Endothelial cell of umbilical vein (primary cell): ENCODE results near the gene TNFRSF1A. TPM values are rescaled to one million over a fixed set of nuclear protein-coding genes. Genes with fewer than 3 reads are reported as not detected.
A peak's percentile ranks its signal among the peaks of the same experiment; 100 is the strongest.

Experiments
- BruUV-seq: library from RNA; stranded (reverse); fragments of 400-500 nt; replicated peaks from 2 replicates; lab custom pipeline; 2021; lab: Mats Ljungman, UMichigan
- CTCF ChIA-PET: fragments of 300-600, 350-600 bp; sonication (Branson Sonifier 250); formaldehyde crosslinking; loops from one replicate; lab custom pipeline; 2021; ENCODE audit warnings: antibody characterized with exemption, inconsistent platforms; lab: Charles Lee
- POLR2A ChIA-PET: fragments of 300-600, 350-600 bp; sonication (Branson Sonifier 250); formaldehyde crosslinking; loops from one replicate; lab custom pipeline; 2021; ENCODE audit warnings: antibody characterized with exemption, inconsistent platforms; lab: Charles Lee
- DNase-seq: peaks from one replicate; pipeline ENCODE4 v3.0.0-alpha.2; 2011; ENCODE audit warnings: low read depth, low spot score
- FAIRE-seq: peaks from 2 replicates; lab custom pipeline; 2011; peaks lifted over from hg19 to GRCh38; lab: Jason Lieb, UNC
- H2AFZ ChIP-seq: 2 replicates; pipeline ENCODE4 v1.6.0; 2012; ENCODE audit warnings: low read depth, low read length, control low read depth, inconsistent platforms
- H3K27ac ChIP-seq: 2 replicates; pipeline ENCODE4 v1.5.1; 2011; ENCODE audit warnings: low read depth, mild to moderate bottlenecking, control low read depth, low read length, moderate library complexity; ENCODE audit not compliant: insufficient read depth
- H3K27me3 ChIP-seq, 2 experiments: 2 replicates each; pipeline versions ENCODE4 v1.6.0 to v1.6.1; 2011; ENCODE audit warnings: low read length in 2 of 2, mixed read lengths in 1 of 2; ENCODE audit not compliant: control insufficient read depth in 2 of 2, insufficient read depth in 2 of 2
- H3K36me3 ChIP-seq, 2 experiments: 2 replicates in 1 of 2; 3 replicates in 1 of 2; pipeline ENCODE4 v1.5.1; 2011; ENCODE audit warnings: low read length in 2 of 2, mild to moderate bottlenecking in 1 of 2, moderate library complexity in 1 of 2; ENCODE audit not compliant: control insufficient read depth in 2 of 2, insufficient read depth in 2 of 2; ENCODE audit errors: extremely low read depth in 1 of 2
- H3K4me1 ChIP-seq: 3 replicates; pipeline ENCODE4 v1.5.1; 2011; ENCODE audit warnings: mild to moderate bottlenecking, low read length; ENCODE audit not compliant: control insufficient read depth, insufficient read depth; ENCODE audit errors: extremely low read depth
- H3K4me2 ChIP-seq: 2 replicates; pipeline ENCODE4 v1.6.1; 2011; ENCODE audit warnings: low read length, control low read depth, mixed read lengths; ENCODE audit not compliant: insufficient read depth
- H3K4me3 ChIP-seq, 3 experiments: fragments of 200-600 bp in 1 of 3; sonication (generic), shearing (Covaris generic) in 1 of 3; replicated peaks in 1 of 3; 2 replicates each; pipeline ENCODE4 v1.5.1; 2011 to 2016; ENCODE audit warnings: control low read depth in 3 of 3, low read length in 3 of 3, mild to moderate bottlenecking in 2 of 3, inconsistent platforms in 1 of 3, low read depth in 1 of 3, moderate library complexity in 1 of 3; ENCODE audit not compliant: insufficient read depth in 1 of 3
- H3K79me2 ChIP-seq: 2 replicates; pipeline ENCODE4 v1.6.0; 2012; ENCODE audit warnings: low read length, inconsistent platforms; ENCODE audit not compliant: control insufficient read depth, insufficient read depth
- H3K9ac ChIP-seq: replicated peaks from 2 replicates; pipeline ENCODE3; 2011; ENCODE audit warnings: low read length, control low read depth; ENCODE audit not compliant: insufficient read depth; ENCODE audit errors: extremely low read depth
- H3K9me1 ChIP-seq: replicated peaks from 3 replicates; pipeline ENCODE4 v1.6.0; 2011; ENCODE audit warnings: mild to moderate bottlenecking, low read length; ENCODE audit not compliant: control insufficient read depth, insufficient read depth; ENCODE audit errors: extremely low read depth
- H3K9me3 ChIP-seq: replicated peaks from 2 replicates; pipeline ENCODE4 v1.5.1; 2012; ENCODE audit warnings: low read length, inconsistent platforms; ENCODE audit not compliant: control insufficient read depth, insufficient read depth
- H4K20me1 ChIP-seq: replicated peaks from 2 replicates; pipeline ENCODE3; 2011; ENCODE audit warnings: mild to moderate bottlenecking, low read length; ENCODE audit not compliant: control insufficient read depth, insufficient read depth; ENCODE audit errors: extremely low read depth
- EZH2 ChIP-seq: IDR thresholded peaks from 2 replicates; pipeline ENCODE4 v1.6.1; 2012; ENCODE audit warnings: borderline replicate concordance, low read depth, mild to moderate bottlenecking, moderate library complexity, low read length, inconsistent platforms; ENCODE audit not compliant: severe bottlenecking
- FOS ChIP-seq: IDR thresholded peaks from 2 replicates; pipeline ENCODE4 v1.6.1; 2011; ENCODE audit warnings: mild to moderate bottlenecking, low read length, moderate library complexity, borderline replicate concordance; ENCODE audit not compliant: insufficient read depth
- GATA2 ChIP-seq: IDR thresholded peaks from 2 replicates; pipeline ENCODE4 v1.7.0; 2011; ENCODE audit warnings: low read depth, mild to moderate bottlenecking, moderate library complexity, mixed read lengths, low read length; ENCODE audit not compliant: insufficient read length, insufficient read depth
- JUN ChIP-seq: IDR thresholded peaks from 2 replicates; pipeline ENCODE4 v1.6.1; 2011; ENCODE audit warnings: borderline replicate concordance, low read depth; ENCODE audit not compliant: insufficient read length, insufficient read depth
- MYC ChIP-seq: IDR thresholded peaks from one replicate; pipeline ENCODE4 v1.6.1; 2011; ENCODE audit warnings: mild to moderate bottlenecking, low read depth, low read length
- POLR2A ChIP-seq: IDR thresholded peaks from 2 replicates; pipeline ENCODE4 v1.6.1; 2012; ENCODE audit warnings: low read depth, mild to moderate bottlenecking, control low read depth, low read length
- POLR2AphosphoS5 ChIP-seq: IDR thresholded peaks from 2 replicates; pipeline ENCODE4 v1.6.1; 2012; ENCODE audit warnings: low read depth, mild to moderate bottlenecking, control low read depth, low read length, moderate library complexity; ENCODE audit not compliant: insufficient read depth
- dilution Hi-C: fragments of 300-500 bp; cut with MboI; formaldehyde crosslinking; loops from one replicate; pipeline ENCODE4 v1.15.0; 2019; ENCODE audit warnings: low sequenced_read_pairs; ENCODE audit not compliant: extremely low pct_ligation_motif_present
- intact Hi-C: fragments of 100-400 bp; cut with micrococcal nuclease; formaldehyde crosslinking; loops from one replicate; pipeline ENCODE4 v1.10.0; 2022
- polyA plus RNA-seq, 4 experiments: library from polyadenylated mRNA; depleted of rRNA in 3 of 4; stranded (reverse) in 3 of 4; unstranded in 1 of 4; fragments of >200 nt; gene quantifications; 2 replicates each; pipeline versions ENCODE4 v1.2.1 to v1.2.3, GENCODE V29; 2011 to 2012; ENCODE audit warnings: missing spikeins in 1 of 4
- total RNA-seq: library from RNA; stranded (reverse); gene quantifications from 2 replicates; pipeline ENCODE4 v1.2.3, GENCODE V29; 2021
- TF ChIP-seq, protein P1 (sequence below), 2 donors: IDR thresholded peaks; 1 replicate in 1 of 2; 2 replicates in 1 of 2; pipeline ENCODE4 v1.5.1; 2011; ENCODE audit warnings: low read length in 2 of 2, mild to moderate bottlenecking in 2 of 2, moderate library complexity in 2 of 2, control low read depth in 1 of 2, inconsistent platforms in 1 of 2, low read depth in 1 of 2; ENCODE audit not compliant: insufficient read depth in 1 of 2; ENCODE audit errors: extremely low read depth in 1 of 2
- TF ChIP-seq, protein P2 (sequence below): IDR thresholded peaks from 2 replicates; pipeline ENCODE4 v1.6.1; 2011; ENCODE audit not compliant: insufficient read depth, insufficient read length

Gene TNFRSF1A
- total and polyA plus RNA-seq, 2 donors (not counting 3 experiments of a cell fraction or from before 2014, with no cell fraction given), result 86.5 to 98.2 TPM

DNA sequence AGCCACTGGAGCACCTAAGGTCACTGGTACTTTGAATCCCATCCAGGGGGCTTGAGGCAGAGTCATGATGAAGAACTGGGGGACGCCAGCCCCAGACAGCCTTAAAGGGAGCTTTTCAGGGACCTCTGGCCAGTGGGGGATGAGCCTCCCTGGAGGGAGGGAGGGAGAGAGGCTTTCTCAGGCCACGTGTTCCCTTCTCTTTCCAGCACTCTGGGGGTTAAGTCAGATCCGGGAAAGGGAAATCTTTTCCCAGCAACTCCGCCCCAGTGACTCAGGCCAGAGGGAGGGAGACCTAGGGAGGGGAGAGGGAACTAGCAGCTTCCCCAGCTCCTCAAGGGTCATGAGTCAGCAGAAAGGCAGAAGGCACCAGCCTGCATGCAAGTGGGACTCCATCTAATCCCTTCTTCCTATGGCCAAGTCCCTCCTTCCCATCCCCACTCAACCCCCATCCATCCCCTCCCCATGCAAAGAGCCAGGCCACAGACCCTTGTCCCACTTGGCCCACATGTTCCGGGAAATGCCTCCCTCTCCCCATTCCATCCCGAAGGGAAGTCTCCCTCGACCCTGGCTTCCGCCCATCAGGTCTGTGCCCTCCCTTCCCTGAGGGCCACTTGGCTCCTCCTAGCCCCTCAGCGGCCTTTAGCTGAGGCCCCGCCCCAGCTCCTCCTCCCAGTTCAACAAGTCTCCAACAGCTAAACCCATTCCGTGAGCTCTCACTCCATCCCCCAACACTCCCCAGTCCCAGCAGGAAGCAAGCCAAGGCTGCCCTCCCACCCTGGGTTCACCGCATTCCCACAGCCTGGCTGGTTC is 5.6 kb downstream of the TNFRSF1A start:
- H3K9ac ChIP-seq, result peak overlapping the region; percentile 75
- H3K79me2 ChIP-seq, result peaks cover 73% of the 10 kb centered on the region
- peak overlapping the region in 2 of 3 experiments; percentile 1 to 37 for H3K4me3 ChIP-seq
- H3K4me2 ChIP-seq, result peak overlapping the region; percentile 91
- TF ChIP-seq MYC (peak; percentile 90), GATA2 (no peak), POLR2AphosphoS5 (peak; percentile 95), POLR2A (peak; percentile 59), JUN (peak; percentile 80), FOS (peak; percentile 86), EZH2 (no peak)
- TF ChIP-seq, protein P1, sequence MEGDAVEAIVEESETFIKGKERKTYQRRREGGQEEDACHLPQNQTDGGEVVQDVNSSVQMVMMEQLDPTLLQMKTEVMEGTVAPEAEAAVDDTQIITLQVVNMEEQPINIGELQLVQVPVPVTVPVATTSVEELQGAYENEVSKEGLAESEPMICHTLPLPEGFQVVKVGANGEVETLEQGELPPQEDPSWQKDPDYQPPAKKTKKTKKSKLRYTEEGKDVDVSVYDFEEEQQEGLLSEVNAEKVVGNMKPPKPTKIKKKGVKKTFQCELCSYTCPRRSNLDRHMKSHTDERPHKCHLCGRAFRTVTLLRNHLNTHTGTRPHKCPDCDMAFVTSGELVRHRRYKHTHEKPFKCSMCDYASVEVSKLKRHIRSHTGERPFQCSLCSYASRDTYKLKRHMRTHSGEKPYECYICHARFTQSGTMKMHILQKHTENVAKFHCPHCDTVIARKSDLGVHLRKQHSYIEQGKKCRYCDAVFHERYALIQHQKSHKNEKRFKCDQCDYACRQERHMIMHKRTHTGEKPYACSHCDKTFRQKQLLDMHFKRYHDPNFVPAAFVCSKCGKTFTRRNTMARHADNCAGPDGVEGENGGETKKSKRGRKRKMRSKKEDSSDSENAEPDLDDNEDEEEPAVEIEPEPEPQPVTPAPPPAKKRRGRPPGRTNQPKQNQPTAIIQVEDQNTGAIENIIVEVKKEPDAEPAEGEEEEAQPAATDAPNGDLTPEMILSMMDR (IDR thresholded peaks at IDR 0.05; ENCODE audit: extremely low read depth in 1 of 2, insufficient read depth in 1 of 2, low read depth in 1 of 2, low read length in 2 of 2), result no peak
- TF ChIP-seq, protein P2, sequence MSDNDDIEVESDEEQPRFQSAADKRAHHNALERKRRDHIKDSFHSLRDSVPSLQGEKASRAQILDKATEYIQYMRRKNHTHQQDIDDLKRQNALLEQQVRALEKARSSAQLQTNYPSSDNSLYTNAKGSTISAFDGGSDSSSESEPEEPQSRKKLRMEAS, result peak; percentile 93
- DNase-seq, result peak; percentile 99
- H3K9me1 ChIP-seq, result no peaks in the 10 kb centered on the region
- dilution Hi-C loops, result no loop called here
- CTCF ChIA-PET, result interaction anchor here (0.9 to 4.4 kb wide), 21 partner anchors 10 to 348 kb away, joined by 3 to 58 read pairs (median 11); partner anchors contain the start of genes LTBR, SCNN1A and VAMP1
- BruUV-seq, result no TSS peak
- no peak overlapping the region for H2AFZ ChIP-seq
- H3K27ac ChIP-seq, result peak overlapping the region; percentile 92
- peak; percentile 99 for FAIRE-seq
- H3K27me3 ChIP-seq, result no peaks in the 10 kb centered on the region
- no peaks in the 10 kb centered on the region for H3K9me3 ChIP-seq
- POLR2A ChIA-PET, result interaction anchor here (0.6 to 1.8 kb wide), 12 partner anchors 9 to 198 kb away, joined by 3 to 13 read pairs (median 6); partner anchors contain the start of genes GAPDH, LTBR and VAMP1
- H4K20me1 ChIP-seq, result no peaks in the 10 kb centered on the region
- H3K4me1 ChIP-seq, result peaks cover 63% of the 10 kb centered on the region
- intact Hi-C loops, result loop anchor here (1.0 to 5.0 kb wide), 9 partner anchors 9 to 198 kb away; partner anchors contain the start of genes GAPDH and LTBR
- peaks cover 10 to 21% of the 10 kb centered on the region in 2 experiments for H3K36me3 ChIP-seq
